Activated CD4-positive, alpha-beta T cell treated with anti-CD3 and anti-CD28 coated beads, Interleukin-2, amount 50 U/mL, for 48 hours (primary cell): ENCODE measurements around the gene STARD13.

Source experiments
- DNase-seq, 2 experiments: peaks; one replicate each; pipeline ENCODE4 v3.0.0-alpha.2; 2020

Gene STARD13

GRCh38 chr13:33276570-33276969, 9.0 kb downstream of the STARD13 start:
- DNase-seq, result no peak

- DNase-seq, result no peak
Measured at GRCh38 chr13:33275916-33276315, 9.6 kb downstream of the STARD13 start.

GRCh38 chr13:33274264-33274663, 11.3 kb downstream of the STARD13 start:
- DNase-seq, result no peak

- no peak for DNase-seq
Measured at GRCh38 chr13:33272531-33273124, 12.9 kb downstream of the STARD13 start.

GRCh38 chr13:33271759-33272158, 13.8 kb downstream of the STARD13 start:
- no peak for DNase-seq

- no peak for DNase-seq
Measured at GRCh38 chr13:33270895-33271538, 14.5 kb downstream of the STARD13 start.

GRCh38 chr13:33265607-33266006, 19.9 kb downstream of the STARD13 start:
- no peak for DNase-seq

- DNase-seq, result no peak
Measured at GRCh38 chr13:33265133-33265532, 20.4 kb downstream of the STARD13 start.

- no peak for DNase-seq
Measured at GRCh38 chr13:33264620-33264978, 21.0 kb downstream of the STARD13 start.

GRCh38 chr13:33263976-33264619, 21.5 kb downstream of the STARD13 start:
- DNase-seq, result no peak

- DNase-seq, result no peak
Measured at GRCh38 chr13:33263484-33263883, 22.1 kb downstream of the STARD13 start.

- no peak for DNase-seq
Measured at GRCh38 chr13:33262997-33263396, 22.6 kb downstream of the STARD13 start.

- no peak for DNase-seq
Measured at GRCh38 chr13:33262594-33262993, 23.0 kb downstream of the STARD13 start.

GRCh38 chr13:33262062-33262487, 23.5 kb downstream of the STARD13 start:
- no peak for DNase-seq

- no peak for DNase-seq
Measured at GRCh38 chr13:33261387-33262061, 24.0 kb downstream of the STARD13 start.

GRCh38 chr13:33260168-33261098, 25.1 kb downstream of the STARD13 start:
- DNase-seq, result no peak

GRCh38 chr13:33259296-33259695, 26.3 kb downstream of the STARD13 start:
- no peak for DNase-seq

GRCh38 chr13:33258808-33259193, 26.8 kb downstream of the STARD13 start:
- DNase-seq, result no peak

- DNase-seq, result no peak
Measured at GRCh38 chr13:33257841-33258807, 27.4 kb downstream of the STARD13 start.

- no peak for DNase-seq
Measured at GRCh38 chr13:33256148-33256840, 29.3 kb downstream of the STARD13 start.

- no peak for DNase-seq
Measured at GRCh38 chr13:33252135-33252534, 33.4 kb downstream of the STARD13 start.
